K562 (cell line): Measurements from ENCODE around the gene ZP1. TPM values are rescaled to one million over a fixed set of nuclear protein-coding genes. Genes with fewer than 3 reads are reported as not detected.

Experiments
- ATAC-seq: fragments of 200-7000 bp; cut with Tn5 transposase; 3 replicates; pipeline ENCODE4 v1.9.1; 2020; ENCODE audit warnings: moderate library complexity
- Bru-seq: library from RNA; stranded (reverse); fragments of 400-500 nt; gene quantifications from one replicate; lab custom pipeline; 2021; lab: Mats Ljungman, UMichigan
- BruChase-seq, 2 experiments: library from RNA; stranded (reverse); fragments of 400-500 nt; gene quantifications; one replicate each; lab custom pipeline; 2021; lab: Mats Ljungman, UMichigan
- BruUV-seq: library from RNA; stranded (reverse); fragments of 400-500 nt; replicated peaks from 2 replicates; lab custom pipeline; 2021; lab: Mats Ljungman, UMichigan
- CTCF ChIA-PET: fragments of 300-600 bp; formaldehyde crosslinking; extraction: SDS; loops from one replicate; lab custom pipeline; 2021; ENCODE audit warnings: low intra/inter-chr PET ratio; lab: Yijun Ruan, JAX
- POLR2A ChIA-PET: fragments of 300-600, 350-650 bp; sonication (Branson Sonifier 250); formaldehyde crosslinking; extraction: SDS; loops from one replicate; lab custom pipeline; 2021; ENCODE audit warnings: antibody characterized with exemption, inconsistent platforms; lab: Yijun Ruan, JAX
- DNase-seq, 4 experiments: peaks; one replicate each; pipeline versions ENCODE4 v3.0.0 to v3.0.0-alpha.2; 2011 to 2018; ENCODE audit warnings: low spot score in 3 of 4, mixed read lengths in 3 of 4; ENCODE audit errors: extremely low read depth in 1 of 4
- FAIRE-seq: peaks from 2 replicates; lab custom pipeline; 2011; peaks lifted over from hg19 to GRCh38; lab: Jason Lieb, UNC
- H2AFZ ChIP-seq: 2 replicates; pipeline ENCODE4 v1.6.0; 2011; ENCODE audit warnings: low read depth, low read length, control low read depth, inconsistent platforms
- H3K27ac ChIP-seq: fragments of 200-600 bp; 3 replicates; pipeline ENCODE4 v1.8.0; 2011; ENCODE audit warnings: low read depth, mild to moderate bottlenecking, control low read depth, inconsistent platforms, low read length, moderate library complexity, mixed read lengths; ENCODE audit errors: extremely low read depth
- H3K27me3 ChIP-seq, 2 experiments: fragments of 300-600 bp in 1 of 2; 2 replicates in 1 of 2; 3 replicates in 1 of 2; pipeline versions ENCODE4 v1.6.0 to v1.8.0; 2011; ENCODE audit warnings: inconsistent platforms in 2 of 2, low read length in 2 of 2, mild to moderate bottlenecking in 1 of 2, mixed read lengths in 1 of 2, moderate library complexity in 1 of 2; ENCODE audit not compliant: control insufficient read depth in 2 of 2, insufficient read depth in 2 of 2
- H3K36me3 ChIP-seq: fragments of 300-600 bp; 3 replicates; pipeline ENCODE4 v1.8.0; 2011; ENCODE audit warnings: mild to moderate bottlenecking, low read length, inconsistent platforms; ENCODE audit not compliant: control insufficient read depth, insufficient read depth
- H3K4me1 ChIP-seq, 2 experiments: fragments of 200-600 bp in 1 of 2; replicated peaks in 1 of 2; 2 replicates in 1 of 2; 3 replicates in 1 of 2; pipeline versions ENCODE4 v1.5.1 to v1.8.0; 2011; ENCODE audit warnings: inconsistent platforms in 2 of 2, low read length in 2 of 2, mild to moderate bottlenecking in 1 of 2, mixed read lengths in 1 of 2, moderate library complexity in 1 of 2; ENCODE audit not compliant: control insufficient read depth in 2 of 2, insufficient read depth in 2 of 2
- H3K4me2 ChIP-seq: 2 replicates; pipeline ENCODE4 v1.6.1; 2011; ENCODE audit warnings: low read length, control low read depth, inconsistent platforms, mixed read lengths; ENCODE audit not compliant: insufficient read depth
- H3K4me3 ChIP-seq: fragments of 200-600 bp; sonication (generic), shearing (Covaris generic); 2 replicates; pipeline ENCODE4 v1.5.1; 2016; ENCODE audit warnings: control low read depth, inconsistent platforms
- H3K79me2 ChIP-seq: fragments of 200-600 bp; 3 replicates; pipeline ENCODE4 v1.8.0; 2011; ENCODE audit warnings: low read length, inconsistent platforms; ENCODE audit not compliant: control insufficient read depth, insufficient read depth
- H3K9ac ChIP-seq, 2 experiments: 2 replicates each; pipeline versions ENCODE4 v1.6.0 to v1.6.1; 2011; ENCODE audit warnings: low read depth in 2 of 2, low read length in 2 of 2, control low read depth in 1 of 2, inconsistent platforms in 1 of 2, mild to moderate bottlenecking in 1 of 2, mixed read lengths in 1 of 2; ENCODE audit not compliant: insufficient read depth in 1 of 2
- H3K9me1 ChIP-seq: one replicate; pipeline ENCODE4 v1.6.0; 2011; ENCODE audit warnings: inconsistent platforms, mild to moderate bottlenecking, low read length, moderate library complexity; ENCODE audit not compliant: control insufficient read depth, insufficient read depth
- H3K9me3 ChIP-seq: replicated peaks from 2 replicates; pipeline ENCODE4 v1.5.1; 2011; ENCODE audit warnings: low read depth, low read length, inconsistent platforms; ENCODE audit not compliant: control insufficient read depth, insufficient read depth
- H4K20me1 ChIP-seq: replicated peaks from 2 replicates; pipeline ENCODE4 v1.6.1; 2011; ENCODE audit warnings: low read length, inconsistent platforms, mixed read lengths; ENCODE audit not compliant: control insufficient read depth, insufficient read depth
- MBD2 ChIP-seq: sonication (generic); IDR thresholded peaks from 2 replicates; pipeline ENCODE4 v1.6.1; 2016; ENCODE audit warnings: low read depth, borderline replicate concordance
- NFIC ChIP-seq: fragments of 450-650 bp; IDR thresholded peaks from 2 replicates; pipeline ENCODE4 v1.6.1; 2017; ENCODE audit warnings: mild to moderate bottlenecking, inconsistent platforms
- STAT6 ChIP-seq: sonication (generic); formaldehyde crosslinking; IDR thresholded peaks from 2 replicates; pipeline ENCODE4 v1.8.1; 2023; ENCODE audit warnings: mild to moderate bottlenecking, missing genetic modification reagents
- ZKSCAN8 ChIP-seq: fragments of 200-800 bp; sonication (Bioruptor generic); IDR thresholded peaks from 2 replicates; pipeline ENCODE4 v1.6.1; 2016; ENCODE audit warnings: missing genetic modification characterization, missing compliant biosample characterization
- ZNF274 ChIP-seq: IDR thresholded peaks from 2 replicates; pipeline ENCODE4 v1.6.1; 2011; ENCODE audit warnings: low read depth, mild to moderate bottlenecking, low read length, moderate library complexity, borderline replicate concordance
- WGBS: fragments of 100-300 bp; shearing (Covaris generic); methylation state at CpG from one replicate; pipeline ENCODE4 v1.1.6; 2016; ENCODE audit warnings: low coverage, mixed read lengths; ENCODE audit not compliant: insufficient coverage; ENCODE audit errors: missing lambda C conversion rate; 5-methylcytosine and 5-hydroxymethylcytosine counted together
- in situ Hi-C: fragments of 300-500 bp; cut with MboI; formaldehyde crosslinking; loops from 4 replicates; pipeline ENCODE4 v1.15.0; 2018; ENCODE audit warnings: inconsistent platforms, mixed read lengths
- intact Hi-C: fragments of 100-400 bp; cut with micrococcal nuclease; formaldehyde crosslinking; loops from 2 replicates; pipeline ENCODE4 v1.14.2; 2022
- long read RNA-seq, 3 experiments: library from polyadenylated mRNA in 2 of 3; library from RNA in 1 of 3; unstranded in 2 of 3; stranded (forward) in 1 of 3; transcript quantifications; one replicate each; pipeline ENCODE4 v2.0.0, GENCODE V29; 2019 to 2022
- polyA minus RNA-seq, 3 experiments: library from RNA; depleted of rRNA, polyadenylated mRNA; stranded (reverse); fragments of >200 nt; gene quantifications; 2 replicates each; pipeline ENCODE4 v1.2.3, GENCODE V29; 2011
- polyA plus RNA-seq, 8 experiments: library from polyadenylated mRNA; depleted of rRNA in 4 of 8; stranded (reverse) in 5 of 8; unstranded in 3 of 8; fragments of >200 nt; fragmentation: Nextera tagmentation in 2 of 8; fragmentation: Illumina TruSeq in 1 of 8; extraction: Ambion mirVana in 2 of 8; extraction: Trizol in 1 of 8; gene quantifications; 2 replicates each; pipeline versions ENCODE4 v1.2.1 to v1.2.3, GENCODE V29; 2011 to 2014; ENCODE audit warnings: inconsistent platforms in 1 of 8, missing spikeins in 1 of 8
- total RNA-seq, 7 experiments: library from RNA; depleted of rRNA in 6 of 7; stranded (reverse); fragments of >200 nt in 6 of 7; fragmentation: Illumina TruSeq in 2 of 7; extraction: Trizol in 2 of 7; gene quantifications; 2 replicates each; pipeline versions ENCODE4 v1.2.1 to v1.2.3, GENCODE V29; 2011 to 2021; ENCODE audit warnings: low replicate concordance in 1 of 7
- TF ChIP-seq, protein P1 (sequence below), 2 experiments: IDR thresholded peaks in 1 of 2; conservative IDR thresholded peaks in 1 of 2; 2 replicates each; pipeline ENCODE4 v1.6.1; 2016; ENCODE audit warnings: low read depth in 2 of 2, mild to moderate bottlenecking in 1 of 2, missing compliant biosample characterization in 1 of 2, missing genetic modification characterization in 1 of 2, moderate library complexity in 1 of 2
- TF ChIP-seq, protein P2 (sequence below): sonication (generic); formaldehyde crosslinking; IDR thresholded peaks from 2 replicates; pipeline ENCODE4 v1.8.0; 2022; ENCODE audit warnings: missing genetic modification reagents, mild to moderate bottlenecking, moderate library complexity, borderline replicate concordance
- TF ChIP-seq, protein P3 (sequence below): fragments of 450-650 bp; IDR thresholded peaks from 2 replicates; pipeline ENCODE4 v1.6.1; 2016; ENCODE audit warnings: low read depth, mild to moderate bottlenecking, moderate library complexity

Gene ZP1
- total RNA-seq (2011; cell fraction: chromatin; rRNA removed; ENCODE audit: low replicate concordance), result not detected in 2 replicates
- not detected in 2 replicates for total RNA-seq (2011; cell fraction: nucleolus; rRNA removed)
- total RNA-seq (2011; cell fraction: nucleoplasm; rRNA removed), result not detected in 2 replicates
- not detected in 2 replicates for total RNA-seq (2014; rRNA removed)
- not detected in 2 replicates for total RNA-seq (2014; rRNA removed; fragmentation: Illumina TruSeq; extraction: Trizol)
- not detected in 2 replicates for total RNA-seq (2015; rRNA removed; fragmentation: Illumina TruSeq; extraction: Trizol)
- total RNA-seq (2021), result not detected in 2 replicates
- 0.11 and 0.12 TPM in 2 replicates for polyA plus RNA-seq (2011; rRNA removed)
- polyA plus RNA-seq (2011; cell fraction: cytosol; rRNA removed), result 0.04 and 0.66 TPM in 2 replicates
- 0.70 and 0.72 TPM in 2 replicates for polyA plus RNA-seq (2011; cell fraction: nucleus; rRNA removed)
- polyA plus RNA-seq (2012), result 0.08 TPM in 1 of 2 replicates, not detected in the other
- polyA plus RNA-seq (2014; fragmentation: Illumina TruSeq; extraction: Trizol), result not detected in 2 replicates
- polyA plus RNA-seq (2014; fragmentation: Nextera tagmentation; extraction: Ambion mirVana), result not detected
- polyA plus RNA-seq (2014; rRNA removed), result 0.15 TPM in 1 of 2 replicates, not detected in the other
- polyA minus RNA-seq (2011; rRNA and poly(A)+ RNA removed), result not detected in 2 replicates
- polyA minus RNA-seq (2011; cell fraction: cytosol; rRNA and poly(A)+ RNA removed), result not detected in 2 replicates
- 0.56 TPM in 1 of 2 replicates, not detected in the other for polyA minus RNA-seq (2011; cell fraction: nucleus; rRNA and poly(A)+ RNA removed)
- Bru-seq, nascent RNA, result not detected
- BruChase-seq, experiment 1, labeled RNA remaining after a 2-hour chase, result not detected
- not detected for BruChase-seq, experiment 2, labeled RNA remaining after a 6-hour chase
- long read RNA-seq, experiment 1, result 0 reads
- long read RNA-seq, experiment 2, result 0 reads
- long read RNA-seq, experiment 3, result 0 reads

DNA sequence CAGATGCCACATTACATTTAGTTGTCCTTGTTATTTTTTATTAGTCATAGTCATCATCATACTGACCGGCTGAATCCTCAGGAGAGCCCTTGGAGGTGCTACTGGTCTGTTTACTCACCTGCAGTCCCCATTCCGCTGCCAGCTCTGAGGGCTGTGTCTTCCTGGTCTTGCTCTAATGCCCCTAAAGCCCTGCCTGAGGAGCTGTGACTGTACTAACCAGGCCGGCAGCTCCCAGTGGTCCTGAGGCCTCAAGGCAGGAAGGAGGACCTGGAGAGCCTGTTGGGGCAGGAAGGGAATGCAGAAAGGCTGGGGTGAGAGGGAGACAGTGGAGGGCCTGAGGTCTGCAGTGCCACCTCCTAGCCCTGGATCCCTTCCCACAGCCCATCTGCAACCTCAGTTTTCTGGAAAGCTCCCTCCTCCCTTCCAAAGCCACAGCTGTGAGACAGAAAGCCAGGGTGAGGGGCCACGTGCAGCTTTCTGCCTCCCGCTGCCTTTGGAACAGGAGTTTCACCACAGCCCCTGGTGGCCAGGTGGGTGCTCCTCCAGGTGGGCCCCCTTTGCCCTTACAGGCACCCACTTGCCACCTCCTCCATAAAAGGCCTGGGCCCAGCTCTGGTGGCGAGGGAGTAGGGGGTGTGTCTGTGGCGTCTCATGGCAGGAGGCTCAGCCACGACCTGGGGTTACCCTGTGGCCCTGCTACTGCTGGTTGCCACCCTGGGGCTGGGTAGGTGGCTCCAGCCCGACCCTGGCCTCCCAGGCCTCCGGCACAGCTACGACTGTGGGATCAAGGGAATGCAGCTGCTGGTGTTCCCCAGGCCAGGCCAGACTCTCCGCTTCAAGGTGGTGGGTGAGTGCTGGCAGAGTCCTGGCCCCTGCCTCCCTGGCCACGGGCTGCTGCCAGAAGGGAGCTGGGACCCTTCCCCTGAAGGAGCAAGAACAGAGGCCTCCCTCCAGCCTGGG lies at the start of gene ZP1:
ZP1 (plus strand) TSS at position 632 of the 960 bp plus-strand sequence; CDS start at position 652, 20 bp downstream.
- H3K36me3 ChIP-seq, result no peaks in the 10 kb centered on the region
- H3K27ac ChIP-seq, result no peak within 1 kb of the TSS
- no TSS peak for BruUV-seq
- H3K4me2 ChIP-seq, result no peak within 1 kb of the TSS
- no peak within 1 kb of the TSS for H3K4me3 ChIP-seq
- DNase-seq, result no peak
- no peaks in the 10 kb centered on the region; the same call in 1 of the 2 replicates for H4K20me1 ChIP-seq
- no peaks in the 10 kb centered on the region for H3K79me2 ChIP-seq
- no peaks in the 10 kb centered on the region for H3K9me3 ChIP-seq
- 70% methylated on average over 12 of the region's 13 CpGs for WGBS
- no peak within 1 kb of the TSS for H2AFZ ChIP-seq
- H3K9me1 ChIP-seq, result no peaks in the 10 kb centered on the region
- H3K27me3 ChIP-seq, result no peaks in the 10 kb centered on the region
- no peak for ATAC-seq
- H3K4me1 ChIP-seq, result peaks cover 28 to 35% of the 10 kb centered on the region in 2 experiments
- POLR2A ChIA-PET, result interaction anchor here (1.2 kb wide), 1 partner anchor 12 kb away, joined by 3 read pairs; the partner anchor contains the start of gene PTGDR2
- in situ Hi-C loops, result no loop called here
- intact Hi-C loops, result no loop called here
- CTCF ChIA-PET, result no interaction called here
- no peak for FAIRE-seq
- peak within 1 kb of the TSS in 1 of 2 experiments; percentile 60; a peak in 2 of 4 replicates for H3K9ac ChIP-seq
- TF ChIP-seq ZNF274 (no peak), ZKSCAN8 (CRISPR knock-in tag) (no peak), STAT6 (CRISPR knock-in tag) (no peak), NFIC (no peak), MBD2 (no peak)
- TF ChIP-seq, protein P1, sequence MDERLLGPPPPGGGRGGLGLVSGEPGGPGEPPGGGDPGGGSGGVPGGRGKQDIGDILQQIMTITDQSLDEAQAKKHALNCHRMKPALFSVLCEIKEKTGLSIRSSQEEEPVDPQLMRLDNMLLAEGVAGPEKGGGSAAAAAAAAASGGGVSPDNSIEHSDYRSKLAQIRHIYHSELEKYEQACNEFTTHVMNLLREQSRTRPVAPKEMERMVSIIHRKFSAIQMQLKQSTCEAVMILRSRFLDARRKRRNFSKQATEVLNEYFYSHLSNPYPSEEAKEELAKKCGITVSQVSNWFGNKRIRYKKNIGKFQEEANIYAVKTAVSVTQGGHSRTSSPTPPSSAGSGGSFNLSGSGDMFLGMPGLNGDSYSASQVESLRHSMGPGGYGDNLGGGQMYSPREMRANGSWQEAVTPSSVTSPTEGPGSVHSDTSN (CRISPR knock-in tag; IDR thresholded peaks at IDR 0.05; ENCODE audit: low read depth), result no peak
- TF ChIP-seq, protein P1 (tag; conservative IDR thresholded peaks at IDR 0.05; ENCODE audit: low read depth), result no peak
- TF ChIP-seq, protein P2, sequence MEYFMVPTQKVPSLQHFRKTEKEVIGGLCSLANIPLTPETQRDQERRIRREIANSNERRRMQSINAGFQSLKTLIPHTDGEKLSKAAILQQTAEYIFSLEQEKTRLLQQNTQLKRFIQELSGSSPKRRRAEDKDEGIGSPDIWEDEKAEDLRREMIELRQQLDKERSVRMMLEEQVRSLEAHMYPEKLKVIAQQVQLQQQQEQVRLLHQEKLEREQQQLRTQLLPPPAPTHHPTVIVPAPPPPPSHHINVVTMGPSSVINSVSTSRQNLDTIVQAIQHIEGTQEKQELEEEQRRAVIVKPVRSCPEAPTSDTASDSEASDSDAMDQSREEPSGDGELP (CRISPR knock-in tag), result no peak
- TF ChIP-seq, protein P3, sequence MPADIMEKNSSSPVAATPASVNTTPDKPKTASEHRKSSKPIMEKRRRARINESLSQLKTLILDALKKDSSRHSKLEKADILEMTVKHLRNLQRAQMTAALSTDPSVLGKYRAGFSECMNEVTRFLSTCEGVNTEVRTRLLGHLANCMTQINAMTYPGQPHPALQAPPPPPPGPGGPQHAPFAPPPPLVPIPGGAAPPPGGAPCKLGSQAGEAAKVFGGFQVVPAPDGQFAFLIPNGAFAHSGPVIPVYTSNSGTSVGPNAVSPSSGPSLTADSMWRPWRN, result no peak
